GM12873 (cell line): ENCODE results near the gene SCO1.
A peak's percentile ranks its signal among the peaks of the same experiment; 100 is the strongest.

Experiments
- CTCF ChIP-seq: IDR thresholded peaks from 2 replicates; pipeline ENCODE4 v1.5.1; 2012; ENCODE audit warnings: low read depth, mild to moderate bottlenecking, moderate library complexity, low read length, control low read depth; ENCODE audit not compliant: insufficient read depth; ENCODE audit errors: missing control alignments

SCO1 gene

DNA sequence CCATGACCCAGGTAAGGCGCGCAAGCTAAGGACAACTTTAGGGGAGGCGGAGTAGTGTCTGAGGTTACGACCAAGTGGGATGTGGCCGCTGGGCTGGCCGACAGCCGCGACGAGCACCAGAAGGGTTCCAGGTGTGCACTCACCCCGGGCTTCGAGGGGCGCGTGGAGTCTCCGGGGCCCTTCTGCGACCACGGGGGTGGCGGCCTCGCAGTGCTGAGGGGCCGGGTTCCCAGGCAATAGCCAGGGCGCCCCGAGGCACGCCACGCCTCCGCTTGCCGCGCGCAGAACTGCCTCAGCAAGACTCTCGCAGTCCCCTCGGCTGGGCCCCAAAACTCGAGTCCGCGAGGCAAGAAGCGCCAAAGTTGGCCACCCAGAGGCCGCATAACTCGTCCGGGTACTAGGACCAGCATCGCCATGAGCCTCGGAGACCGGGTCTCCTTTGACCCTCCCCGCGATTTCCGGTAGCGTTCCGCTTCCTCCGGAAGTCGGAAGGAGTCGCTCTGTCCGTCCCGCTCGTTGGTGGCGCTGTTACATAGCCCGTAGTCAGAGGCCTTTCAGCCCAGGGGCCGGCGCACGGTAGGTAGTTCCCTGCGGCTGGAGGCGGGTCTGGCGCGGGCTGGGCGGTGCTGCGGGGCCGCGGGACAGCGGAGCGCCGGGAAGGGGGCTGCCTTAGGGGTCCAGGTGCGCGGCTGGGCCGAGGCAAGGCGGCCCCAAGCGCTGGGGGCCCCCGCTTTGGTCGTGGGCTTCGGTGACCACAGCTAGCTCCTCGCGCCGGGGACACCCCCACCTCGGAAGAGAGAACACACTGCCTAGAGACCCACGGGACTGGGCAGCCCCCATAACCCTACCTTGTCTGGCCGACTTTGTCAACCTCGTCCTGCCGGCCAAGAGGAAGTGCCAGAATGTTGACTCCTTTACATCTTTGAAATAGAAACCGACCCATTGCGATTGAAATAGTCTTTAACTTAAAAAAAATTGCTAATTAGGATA lies at the start of gene SCO1, which contains the start of gene ADPRM:
Gene SCO1 (minus strand): TSS at position 442 of the 990 bp plus-strand sequence. CDS start 26 bp downstream, at position 416.
Gene ADPRM (plus strand): TSS at position 503 of the 990 bp plus-strand sequence. CDS start 7,333 bp downstream, outside the sequence.
- TF ChIP-seq CTCF = peak; percentile 51

GRCh38 chr17:10745231-10745630 lies 47.9 kb upstream of the SCO1 start:
- TF ChIP-seq CTCF = no peak

DNA sequence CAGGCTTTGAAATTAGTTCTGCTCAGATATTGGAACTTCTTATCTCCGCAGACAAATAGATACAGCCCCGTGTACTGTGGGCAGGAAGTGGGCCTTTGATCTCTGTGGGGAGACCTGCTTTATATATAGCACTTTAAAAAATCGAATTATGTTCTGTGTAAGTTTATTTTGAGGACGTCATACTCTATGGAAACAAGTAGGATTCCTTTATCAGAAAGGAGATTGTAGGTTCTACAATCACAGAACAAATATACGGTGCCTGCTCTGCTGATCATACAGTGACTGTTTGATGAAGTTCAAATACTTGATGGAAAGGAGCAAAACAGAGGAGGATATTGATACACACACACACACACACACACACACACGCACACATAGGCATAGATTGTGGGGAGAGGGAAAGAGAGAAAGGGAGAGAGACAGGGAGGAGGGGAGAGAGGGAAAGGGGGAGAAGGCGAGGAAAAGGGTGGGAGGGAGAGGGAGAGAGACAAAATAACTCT lies 47.2 kb upstream of the SCO1 start:
- TF ChIP-seq CTCF = no peak

- no peak for TF ChIP-seq CTCF
Observed at GRCh38 chr17:10743316-10744009, 46.1 kb upstream of the SCO1 start.

DNA sequence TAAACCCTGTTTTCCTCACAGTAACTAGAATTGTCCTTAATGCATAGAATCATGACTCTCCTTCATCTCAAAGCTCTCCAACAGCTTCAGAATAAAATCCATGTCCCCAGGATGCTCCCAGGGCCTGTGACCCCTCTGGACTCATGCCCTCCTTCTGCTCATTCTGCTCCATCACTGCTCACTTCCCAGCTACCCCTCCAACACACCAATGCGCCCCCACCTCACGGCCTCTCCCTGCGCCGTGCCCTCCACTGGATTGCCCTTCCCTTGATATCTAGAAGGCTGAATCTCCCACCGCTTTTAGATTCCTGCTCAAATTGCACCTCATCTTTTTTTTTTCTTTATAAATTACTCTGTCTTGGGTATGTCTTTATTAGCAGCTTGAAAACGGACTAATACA lies 45.1 kb upstream of the SCO1 start:
- TF ChIP-seq CTCF = no peak

GRCh38 chr17:10741416-10742135 lies 44.2 kb upstream of the SCO1 start:
- no peak for TF ChIP-seq CTCF
